Rectal smooth muscle tissue (tissue), 1 donor: Measurements from ENCODE around the gene RBM20.

ENCODE experiments used
- H3K27ac ChIP-seq: one replicate; pipeline ENCODE4 v1.7.0; 2013; ENCODE audit warnings: low read depth, low read length, inconsistent platforms
- H3K27me3 ChIP-seq: one replicate; pipeline ENCODE4 v1.7.0; 2013; ENCODE audit warnings: low read length; ENCODE audit not compliant: control insufficient read depth, insufficient read depth
- H3K36me3 ChIP-seq: one replicate; pipeline ENCODE4 v1.7.0; 2013; ENCODE audit warnings: low read length; ENCODE audit not compliant: control insufficient read depth, insufficient read depth
- H3K4me1 ChIP-seq: one replicate; pipeline ENCODE4 v1.7.0; 2013; ENCODE audit warnings: low read length; ENCODE audit not compliant: control insufficient read depth, insufficient read depth
- H3K4me3 ChIP-seq: one replicate; pipeline ENCODE4 v1.7.0; 2013; ENCODE audit warnings: low read length
- H3K9ac ChIP-seq: one replicate; pipeline ENCODE4 v1.7.0; 2013; ENCODE audit warnings: low read length

Gene RBM20

DNA sequence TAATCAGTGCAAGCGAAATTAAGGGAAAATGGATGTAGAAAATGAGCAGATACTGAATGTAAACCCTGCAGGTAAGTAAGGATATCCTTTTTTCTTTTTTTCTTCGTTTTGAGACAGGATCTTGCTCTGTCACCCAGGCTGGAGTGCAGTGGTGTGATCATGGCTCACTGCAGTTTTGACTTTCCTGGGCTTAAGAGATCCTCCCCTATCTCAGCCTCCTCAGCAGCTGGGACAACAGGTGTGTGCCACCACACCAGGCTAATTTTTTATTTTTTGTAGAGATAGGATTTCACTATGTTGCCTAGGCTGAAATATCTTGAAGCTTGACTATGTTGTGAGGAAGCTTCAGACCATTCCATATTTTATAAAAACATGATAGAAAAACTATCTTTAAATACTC lies 231.9 kb downstream of the RBM20 start:
- Histone ChIP-seq H3K27ac (no peak overlapping the region), H3K4me1 (peaks cover 10% of the 10 kb centered on the region), H3K9ac (no peak overlapping the region), H3K4me3 (no peak overlapping the region), H3K27me3 (no peaks in the 10 kb centered on the region), H3K36me3 (peaks cover 7% of the 10 kb centered on the region)

DNA sequence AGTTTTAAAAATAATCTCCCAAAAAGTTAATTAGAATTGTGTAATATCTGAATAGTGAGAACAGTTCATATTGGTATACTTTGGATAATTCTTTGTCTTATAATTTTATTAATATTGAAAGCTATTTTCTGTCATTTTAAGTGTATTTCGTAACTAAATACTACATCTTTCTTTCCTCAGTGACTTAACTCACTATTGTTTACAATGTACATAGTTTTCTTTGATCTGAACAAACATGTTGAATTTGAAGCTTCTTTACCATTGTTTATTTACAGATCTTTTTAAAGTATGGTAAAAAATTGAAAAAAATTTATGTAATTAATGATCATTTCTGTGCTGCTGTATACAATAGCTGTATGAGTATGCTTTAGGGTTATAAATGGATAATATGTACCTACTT lies 232.7 kb downstream of the RBM20 start:
- no peak overlapping the region for H3K4me3 ChIP-seq
- no peak overlapping the region for H3K27ac ChIP-seq
- H3K9ac ChIP-seq = no peak overlapping the region

DNA sequence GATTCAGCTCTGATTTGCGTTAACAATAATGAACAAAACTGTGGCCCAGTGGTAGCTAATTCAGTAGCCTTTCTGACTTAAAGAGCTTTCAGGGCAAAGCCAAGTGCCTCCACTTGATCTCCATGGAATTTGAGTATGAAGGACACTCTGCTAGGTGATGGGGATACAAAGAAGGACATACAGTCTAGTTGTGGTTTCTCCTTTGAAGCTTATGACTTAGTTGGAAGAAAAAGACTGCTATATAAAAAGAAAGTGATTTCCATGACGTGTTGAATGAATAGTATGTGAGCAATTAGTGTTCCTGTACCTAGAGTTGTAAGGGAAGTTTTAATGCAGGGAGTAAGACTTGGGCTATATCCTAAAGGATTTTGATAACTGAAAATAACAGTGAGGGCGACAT lies 235.9 kb downstream of the RBM20 start:
- no peaks in the 10 kb centered on the region for H3K27me3 ChIP-seq
- H3K36me3 ChIP-seq = peaks cover 12% of the 10 kb centered on the region
- H3K4me3 ChIP-seq = no peak overlapping the region
- no peak overlapping the region for H3K9ac ChIP-seq
- no peak overlapping the region for H3K27ac ChIP-seq
- peaks cover 4% of the 10 kb centered on the region for H3K4me1 ChIP-seq

More for the DNA sequence above, 232.7 kb downstream of the RBM20 start:
- Histone ChIP-seq H3K27me3 (no peaks in the 10 kb centered on the region), H3K36me3 (peaks cover 9% of the 10 kb centered on the region), H3K4me1 (peaks cover 6% of the 10 kb centered on the region)

DNA sequence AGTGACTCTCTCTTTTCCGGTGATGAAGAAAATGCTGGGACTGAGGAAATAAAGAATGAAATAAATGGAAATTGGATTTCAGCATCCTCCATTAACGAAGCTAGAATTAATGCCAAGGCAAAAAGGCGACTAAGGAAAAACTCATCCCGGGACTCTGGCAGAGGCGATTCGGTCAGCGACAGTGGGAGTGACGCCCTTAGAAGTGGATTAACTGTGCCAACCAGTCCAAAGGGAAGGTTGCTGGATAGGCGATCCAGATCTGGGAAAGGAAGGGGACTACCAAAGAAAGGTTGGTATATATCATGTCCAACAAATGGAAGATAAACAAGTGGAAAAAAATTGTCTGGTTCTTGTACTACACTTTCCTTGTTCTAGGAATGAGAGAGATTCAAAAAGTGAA lies 237.1 kb downstream of the RBM20 start:
- Histone ChIP-seq H3K9ac (no peak overlapping the region), H3K36me3 (peaks cover 12% of the 10 kb centered on the region), H3K4me3 (no peak overlapping the region), H3K4me1 (peaks cover 3% of the 10 kb centered on the region), H3K27ac (no peak overlapping the region), H3K27me3 (no peaks in the 10 kb centered on the region)

DNA sequence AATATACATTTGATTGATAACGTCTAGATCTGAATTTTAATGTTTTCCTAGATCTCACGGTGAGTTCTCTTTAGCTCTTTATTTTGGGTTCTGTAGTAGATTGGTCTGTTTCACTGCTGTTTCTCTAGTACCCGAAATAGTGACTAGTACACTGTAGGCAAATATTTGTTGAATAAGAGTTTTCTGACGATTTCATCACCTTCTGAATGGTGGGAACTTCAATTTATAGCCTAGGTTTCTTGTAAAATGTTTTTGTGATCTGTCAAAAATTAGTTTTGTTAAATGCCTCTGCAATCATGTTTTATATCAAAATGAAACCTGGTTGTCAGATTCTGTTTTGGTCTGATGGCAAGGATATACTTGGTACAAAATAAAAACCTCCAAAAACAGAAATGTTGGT lies 237.8 kb downstream of the RBM20 start:
- no peaks in the 10 kb centered on the region for H3K27me3 ChIP-seq
- no peak overlapping the region for H3K9ac ChIP-seq
- no peak overlapping the region for H3K27ac ChIP-seq
- H3K4me1 ChIP-seq = peaks cover 5% of the 10 kb centered on the region
- no peak overlapping the region for H3K4me3 ChIP-seq
- H3K36me3 ChIP-seq = peaks cover 12% of the 10 kb centered on the region

DNA sequence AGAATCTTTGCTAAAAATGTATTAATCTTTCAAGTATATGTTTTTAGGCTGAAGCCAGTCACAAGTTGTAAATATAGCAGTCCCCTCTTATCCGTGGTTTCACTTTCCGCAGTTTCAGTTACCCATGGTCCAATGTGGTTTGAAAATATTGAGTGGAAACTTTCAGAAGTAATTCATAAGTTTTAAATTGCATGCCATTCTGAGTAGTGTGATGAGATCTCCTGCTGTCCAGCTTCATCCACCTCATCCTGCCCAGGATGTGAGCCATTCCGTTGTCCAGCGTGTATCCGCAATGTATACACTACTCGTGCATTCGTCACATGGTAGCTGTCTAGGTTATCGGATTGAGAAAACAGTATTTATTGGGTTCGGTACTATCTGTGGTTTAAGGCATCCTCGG lies 239.8 kb downstream of the RBM20 start:
- Histone ChIP-seq H3K27me3 (no peaks in the 10 kb centered on the region), H3K4me3 (no peak overlapping the region), H3K36me3 (peaks cover 10% of the 10 kb centered on the region), H3K9ac (no peak overlapping the region), H3K27ac (peak overlapping the region; percentile 33), H3K4me1 (peaks cover 5% of the 10 kb centered on the region)

DNA sequence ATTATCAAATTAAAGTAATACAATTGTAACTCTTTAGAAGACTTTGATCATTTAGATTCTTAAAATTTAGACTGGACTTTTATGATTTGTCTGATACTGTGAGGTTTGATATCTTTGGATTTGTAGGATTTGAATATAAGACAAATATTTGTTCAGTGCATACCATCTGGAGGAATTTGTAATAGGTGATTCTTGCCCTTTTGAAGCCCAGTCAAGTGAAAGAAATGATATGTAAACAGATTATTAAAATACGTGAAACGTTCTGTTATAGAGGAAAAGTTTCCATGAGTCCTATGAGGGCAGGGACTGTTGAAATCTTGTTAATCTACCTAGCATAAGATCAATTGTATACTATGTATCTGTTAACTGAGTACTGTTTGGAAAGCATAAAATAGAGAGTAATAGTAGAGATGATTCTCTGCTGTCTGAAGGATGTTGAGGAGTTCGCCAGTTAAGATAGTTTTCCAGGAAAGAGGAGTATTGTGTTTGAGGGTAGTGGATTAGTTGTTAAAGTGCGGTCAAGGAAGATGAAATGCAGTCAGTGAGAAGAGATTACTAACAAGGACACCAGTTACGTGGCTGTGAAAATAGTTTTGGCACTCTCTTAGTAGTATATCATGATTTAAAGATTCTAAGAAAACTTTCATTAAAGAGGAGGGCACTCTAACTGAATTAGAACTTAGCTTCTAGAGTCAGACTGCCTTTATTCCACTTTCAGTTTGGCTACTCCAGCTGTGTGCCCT lies 242.0 kb downstream of the RBM20 start:
- peak overlapping the region; percentile 42 for H3K27ac ChIP-seq
- H3K36me3 ChIP-seq = peaks cover 18% of the 10 kb centered on the region
- peaks cover 5% of the 10 kb centered on the region for H3K4me1 ChIP-seq
- H3K9ac ChIP-seq = no peak overlapping the region
- H3K4me3 ChIP-seq = no peak overlapping the region
- H3K27me3 ChIP-seq = no peaks in the 10 kb centered on the region

DNA sequence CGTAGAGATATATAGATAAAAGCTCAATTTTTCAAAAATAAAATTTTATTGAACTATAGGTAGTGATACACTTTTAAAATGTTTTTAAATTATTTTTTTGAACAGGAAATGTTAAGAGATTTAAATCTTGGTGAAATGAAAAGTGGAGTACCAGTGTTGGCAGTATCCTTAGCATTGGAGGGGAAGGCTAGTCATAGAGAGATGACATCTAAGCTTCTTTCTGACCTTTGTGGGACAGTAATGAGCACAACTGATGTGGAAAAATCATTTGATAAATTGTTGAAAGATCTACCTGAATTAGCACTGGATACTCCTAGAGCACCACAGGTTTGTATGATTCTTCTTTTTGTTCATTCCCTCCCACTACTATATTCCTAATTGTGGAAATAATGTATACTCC lies 243.4 kb downstream of the RBM20 start:
- Histone ChIP-seq H3K36me3 (peaks cover 16% of the 10 kb centered on the region), H3K4me3 (no peak overlapping the region)

More for the DNA sequence above, 243.4 kb downstream of the RBM20 start:
- Histone ChIP-seq H3K4me1 (peaks cover 5% of the 10 kb centered on the region), H3K27ac (no peak overlapping the region), H3K9ac (no peak overlapping the region), H3K27me3 (no peaks in the 10 kb centered on the region)
